Suprapubic skin (tissue), 3 donors: ENCODE data around the gene BMP10.

ENCODE experiments used
- POLR2A ChIP-seq, 2 donors: fragments of 450-650 bp; IDR thresholded peaks; one replicate each; pipeline ENCODE4 v1.6.1; 2017; ENCODE audit warnings: antibody characterized with exemption in 2 of 2, mild to moderate bottlenecking in 2 of 2, moderate library complexity in 2 of 2
- TF ChIP-seq, protein P1 (sequence below), 2 donors: fragments of 200-600 bp in 1 of 2; fragments of 450-650 bp in 1 of 2; sonication (generic) in 1 of 2; IDR thresholded peaks; one replicate each; pipeline ENCODE4 v1.5.1; 2016 to 2019; ENCODE audit warnings: antibody characterized with exemption in 2 of 2, mild to moderate bottlenecking in 1 of 2, moderate library complexity in 1 of 2

- TF ChIP-seq POLR2A (IDR thresholded peaks at IDR 0.05), result no peak
- TF ChIP-seq, protein P1, sequence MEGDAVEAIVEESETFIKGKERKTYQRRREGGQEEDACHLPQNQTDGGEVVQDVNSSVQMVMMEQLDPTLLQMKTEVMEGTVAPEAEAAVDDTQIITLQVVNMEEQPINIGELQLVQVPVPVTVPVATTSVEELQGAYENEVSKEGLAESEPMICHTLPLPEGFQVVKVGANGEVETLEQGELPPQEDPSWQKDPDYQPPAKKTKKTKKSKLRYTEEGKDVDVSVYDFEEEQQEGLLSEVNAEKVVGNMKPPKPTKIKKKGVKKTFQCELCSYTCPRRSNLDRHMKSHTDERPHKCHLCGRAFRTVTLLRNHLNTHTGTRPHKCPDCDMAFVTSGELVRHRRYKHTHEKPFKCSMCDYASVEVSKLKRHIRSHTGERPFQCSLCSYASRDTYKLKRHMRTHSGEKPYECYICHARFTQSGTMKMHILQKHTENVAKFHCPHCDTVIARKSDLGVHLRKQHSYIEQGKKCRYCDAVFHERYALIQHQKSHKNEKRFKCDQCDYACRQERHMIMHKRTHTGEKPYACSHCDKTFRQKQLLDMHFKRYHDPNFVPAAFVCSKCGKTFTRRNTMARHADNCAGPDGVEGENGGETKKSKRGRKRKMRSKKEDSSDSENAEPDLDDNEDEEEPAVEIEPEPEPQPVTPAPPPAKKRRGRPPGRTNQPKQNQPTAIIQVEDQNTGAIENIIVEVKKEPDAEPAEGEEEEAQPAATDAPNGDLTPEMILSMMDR (IDR thresholded peaks at IDR 0.05), result no peak
Measured at GRCh38 chr2:68912732-68913131, 41.5 kb upstream of the BMP10 start.
